Stimulated activated CD8-positive, alpha-beta memory T cell treated with anti-CD3 and anti-CD28 coated beads, Interleukin-12 subunit alpha, Interleukin-12 subunit beta, amount 100 ng/mL, for 1 hour (primary cell): Measurements from ENCODE around the gene KCTD1.

Experiments used
- DNase-seq: peaks from one replicate; pipeline ENCODE4 v3.0.0-alpha.2; 2020; ENCODE audit warnings: low read depth

The KCTD1 gene

DNA sequence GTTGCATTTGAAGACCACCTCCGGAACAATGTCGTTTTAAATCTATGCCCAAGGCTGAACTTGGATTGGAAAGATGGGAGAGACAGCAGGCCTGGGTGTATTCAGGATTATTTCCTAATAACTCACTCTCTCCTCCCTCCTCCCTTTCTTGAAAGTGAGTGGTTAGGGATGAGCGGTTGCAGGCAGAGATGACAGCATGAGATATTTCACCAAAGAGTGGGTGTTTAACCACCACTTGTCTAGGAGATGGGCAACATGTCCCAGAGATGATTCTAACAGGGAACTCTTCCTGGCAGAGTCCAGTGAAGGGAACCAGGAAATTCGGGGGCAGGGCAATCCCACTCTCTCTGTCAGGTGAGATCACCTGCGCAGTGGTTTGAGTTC, 123.2 kb downstream of the KCTD1 start:
- DNase-seq, result no peak

DNA sequence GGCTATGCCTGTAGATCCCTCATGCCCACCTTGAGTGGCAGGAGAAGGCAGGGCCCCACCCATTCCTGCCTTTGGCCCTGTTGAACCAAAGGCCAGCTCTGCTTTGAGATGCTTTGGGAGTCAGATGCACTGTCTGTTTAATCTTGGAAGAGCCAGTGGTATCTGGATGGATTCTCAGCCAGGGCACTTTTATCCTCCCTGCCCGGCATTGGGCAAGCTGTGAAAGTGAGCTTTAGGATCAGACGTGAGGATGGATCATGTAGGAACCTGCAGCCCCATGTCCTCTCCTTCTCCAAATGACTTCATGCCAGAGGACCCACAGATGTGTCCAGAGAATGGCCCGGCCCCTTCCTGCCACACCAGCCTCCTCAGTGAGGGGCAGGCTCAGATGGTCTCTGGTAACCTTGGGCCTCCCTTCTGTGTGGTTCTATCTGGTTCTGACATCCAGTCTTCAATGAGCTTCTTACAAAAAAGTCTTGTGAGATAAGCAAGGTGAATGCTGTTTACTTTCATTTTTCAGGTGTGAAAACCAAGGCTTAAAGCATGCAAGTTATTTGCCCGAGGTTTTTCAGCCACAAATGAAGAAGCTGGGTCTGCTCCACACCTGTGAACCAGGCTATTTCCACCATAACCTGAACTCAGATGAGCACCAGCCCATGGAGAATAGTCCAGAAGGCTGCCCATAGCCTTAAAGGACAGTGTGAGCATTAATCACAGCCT, 123.8 kb downstream of the KCTD1 start:
- no peak for DNase-seq

DNA sequence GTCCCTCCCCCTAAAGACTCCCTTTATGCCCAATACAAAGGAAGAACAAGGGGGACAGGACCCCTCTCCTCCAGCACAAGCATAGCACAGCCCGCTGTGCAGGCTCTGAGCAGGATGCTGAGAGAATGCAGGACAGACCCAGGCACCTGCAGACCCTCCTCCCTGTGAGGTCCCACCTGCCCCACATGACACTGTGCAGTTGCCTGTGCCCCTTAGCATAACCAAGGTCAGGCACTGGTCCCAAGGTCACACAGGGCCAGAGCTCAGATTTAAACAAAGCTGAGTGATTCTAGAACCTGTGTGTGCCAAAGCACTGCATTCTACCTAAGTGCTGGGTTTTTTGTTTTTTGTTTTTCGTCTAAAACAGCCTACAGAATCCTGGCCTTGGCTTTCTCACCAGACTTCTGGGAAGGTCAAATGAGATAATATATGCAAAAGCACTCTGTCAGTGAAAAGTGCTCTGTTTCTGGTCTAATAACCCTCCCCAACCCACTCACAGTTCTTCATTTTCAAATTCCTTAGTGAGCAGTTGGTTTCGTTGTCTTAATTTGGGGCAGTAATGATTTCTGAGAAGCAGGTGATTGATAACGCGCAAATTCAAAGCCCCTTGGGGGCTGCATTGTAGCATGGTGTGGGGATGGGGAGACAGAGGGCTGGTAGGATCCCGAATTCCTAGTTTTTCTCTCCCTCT, 125.7 kb downstream of the KCTD1 start:
- DNase-seq, result no peak

DNA sequence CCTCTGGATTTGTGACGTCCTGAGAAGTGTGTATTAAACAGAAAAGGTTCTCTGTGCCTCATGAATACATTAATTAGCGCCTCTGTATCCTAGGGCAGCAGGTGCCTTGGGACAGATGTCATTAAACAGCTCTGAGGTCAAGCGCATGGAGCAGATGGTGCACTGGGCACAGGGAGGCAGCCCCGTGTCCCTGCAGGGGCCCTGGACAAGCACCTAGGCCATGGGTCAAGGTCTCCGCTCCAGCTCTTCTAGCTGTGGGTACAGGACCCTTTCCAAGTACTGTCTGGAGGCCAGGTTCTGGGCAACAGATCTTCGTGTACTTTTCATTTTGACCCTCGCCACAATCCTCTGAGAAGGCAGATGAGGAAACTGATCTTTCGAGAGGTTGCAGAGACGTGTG, 126.4 kb downstream of the KCTD1 start:
- DNase-seq, result no peak

DNA sequence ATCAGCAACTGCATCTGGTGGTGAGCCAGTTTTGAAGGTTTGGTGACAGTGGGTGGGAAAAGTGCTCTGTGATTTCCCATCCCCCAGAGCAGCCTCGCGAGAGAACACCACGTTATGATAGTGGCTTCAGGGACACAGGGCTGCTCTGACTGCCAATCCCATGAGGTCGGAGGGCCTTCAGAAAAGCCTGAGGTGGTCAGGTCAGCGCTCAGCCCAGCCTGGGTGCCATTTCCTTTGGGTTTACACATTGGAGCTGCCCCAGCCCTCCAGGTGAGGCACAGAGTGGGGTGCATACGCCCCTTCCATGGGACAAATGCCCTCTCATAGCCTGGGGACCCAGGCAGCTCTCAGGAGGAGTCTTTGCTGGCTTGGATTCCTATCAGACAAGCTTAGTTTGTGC, 126.8 kb downstream of the KCTD1 start:
- no peak for DNase-seq

DNA sequence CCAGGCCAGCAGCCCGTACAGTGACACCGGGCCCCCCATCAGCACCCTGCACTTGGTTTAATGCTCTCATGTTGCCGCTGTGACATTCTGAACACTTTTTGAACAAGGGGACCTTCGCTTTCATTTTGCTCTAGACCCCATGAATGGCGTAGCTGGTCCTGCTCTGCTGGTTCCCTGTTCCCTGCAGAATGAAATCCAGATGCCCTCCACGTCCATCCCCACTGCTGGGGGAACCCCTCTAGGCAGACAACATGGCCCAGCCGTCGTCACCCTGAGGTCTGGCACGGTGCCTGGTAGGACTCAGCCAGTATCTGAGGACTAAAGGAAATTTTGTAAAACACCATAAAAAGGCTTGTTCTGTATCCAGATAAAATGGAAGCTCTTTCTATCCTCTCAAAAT, 128.6 kb downstream of the KCTD1 start:
- DNase-seq, result no peak

DNA sequence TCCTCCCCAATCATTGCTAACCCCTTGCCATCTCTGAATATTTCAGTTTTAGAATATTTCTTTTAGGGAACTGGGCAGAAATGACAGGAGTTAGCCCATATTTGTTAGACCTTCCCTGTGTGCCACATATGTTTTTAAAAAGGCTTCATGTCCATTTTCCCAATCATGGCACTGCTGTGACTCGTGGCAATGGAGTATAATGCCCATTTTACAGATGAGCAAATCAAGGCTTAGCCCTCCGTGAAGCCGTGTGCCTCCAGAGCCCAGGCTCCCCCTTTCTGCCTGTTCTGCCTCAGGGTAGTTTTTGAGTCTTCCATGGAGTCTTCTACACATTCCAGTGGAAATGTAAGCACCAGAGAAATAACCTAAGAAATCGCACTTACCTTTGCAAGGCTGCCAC, 130.1 kb downstream of the KCTD1 start:
- DNase-seq, result no peak

DNA sequence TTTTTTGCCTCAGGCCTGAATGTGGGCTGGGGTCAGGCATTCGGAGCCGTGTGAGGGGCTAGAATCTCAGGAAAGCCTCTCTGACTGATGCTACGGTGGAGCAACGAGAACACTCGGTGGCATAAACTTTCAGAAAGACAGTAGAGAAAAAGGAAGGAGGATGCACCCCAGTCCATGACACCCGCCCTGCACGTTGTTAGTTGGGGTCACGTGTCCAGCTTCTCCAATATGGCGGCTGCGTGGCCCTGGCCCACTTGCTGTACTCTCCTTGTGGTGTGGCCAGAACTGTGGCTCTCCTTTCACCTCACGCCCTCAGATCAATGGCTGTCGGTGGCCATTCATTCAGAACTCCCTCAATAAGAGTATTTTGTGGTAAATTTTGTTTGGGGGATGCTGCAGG, 131.2 kb downstream of the KCTD1 start:
- DNase-seq, result no peak

DNA sequence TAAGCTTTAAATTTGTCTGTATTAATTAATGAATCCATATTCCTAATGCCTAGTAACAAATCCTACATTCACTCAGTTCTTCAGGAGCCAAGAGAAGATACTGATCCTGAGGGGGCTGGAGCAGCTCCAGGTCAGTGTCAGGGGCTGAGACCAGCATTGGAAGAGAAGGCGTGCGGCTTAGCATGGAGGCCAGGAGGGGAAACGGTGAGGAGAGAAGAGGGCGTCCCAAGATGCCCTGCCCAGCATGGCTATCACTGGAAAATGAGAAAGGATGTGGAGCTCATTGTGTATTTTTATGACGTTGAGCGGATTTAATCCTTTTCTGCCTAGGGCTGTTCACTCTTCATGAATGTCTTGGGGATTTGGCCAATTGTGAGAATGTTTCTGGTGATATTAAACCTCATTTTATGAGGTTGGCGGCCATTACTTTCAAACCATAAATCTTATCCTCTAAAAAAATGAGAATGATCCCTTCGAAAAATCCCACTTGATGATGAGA, 131.7 kb downstream of the KCTD1 start:
- DNase-seq, result no peak

DNA sequence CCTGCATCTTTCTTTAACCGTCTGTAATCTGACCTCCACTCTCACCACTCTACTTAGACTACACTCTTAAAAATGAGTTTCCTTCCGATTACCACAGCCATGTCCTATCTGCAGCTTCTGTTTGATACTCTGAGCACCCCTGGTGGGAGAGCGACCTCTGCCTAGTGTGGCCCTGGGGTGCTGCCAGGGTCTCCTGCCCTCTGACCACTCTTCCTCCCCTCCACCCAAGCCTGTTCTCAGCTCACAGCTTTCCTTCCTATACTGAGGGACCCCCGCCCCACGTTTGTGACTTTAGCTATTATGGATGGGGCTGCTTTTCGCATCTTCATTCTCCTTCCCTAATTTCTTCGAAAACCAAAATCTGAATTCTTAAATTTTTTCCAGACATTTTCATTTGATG, 132.7 kb downstream of the KCTD1 start:
- no peak for DNase-seq

DNA sequence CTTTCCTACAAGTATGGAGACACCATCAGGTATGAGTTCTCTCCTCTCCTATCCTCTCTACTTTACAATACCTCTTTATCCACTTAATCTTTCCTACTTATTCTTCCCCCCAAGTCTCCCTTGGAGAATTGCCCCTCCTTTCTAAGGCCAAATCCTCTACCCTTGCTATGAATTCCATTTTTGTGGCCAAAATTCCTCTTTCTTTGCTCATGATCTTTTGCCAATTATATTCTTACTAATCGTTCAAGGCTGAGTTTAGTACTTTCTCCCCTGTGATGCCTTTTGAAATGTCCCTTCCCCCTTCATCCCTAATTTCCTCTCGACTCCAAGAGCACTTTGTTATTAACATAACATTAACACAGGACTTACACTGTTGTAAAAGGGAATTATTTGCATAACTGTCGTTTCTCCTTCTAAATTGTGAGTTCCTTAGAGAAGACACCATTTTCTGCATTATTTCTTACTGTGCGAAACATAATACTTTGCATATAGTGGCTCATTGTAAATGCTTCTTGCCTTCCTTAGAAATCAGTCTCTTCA, 133.4 kb downstream of the KCTD1 start:
- no peak for DNase-seq

DNA sequence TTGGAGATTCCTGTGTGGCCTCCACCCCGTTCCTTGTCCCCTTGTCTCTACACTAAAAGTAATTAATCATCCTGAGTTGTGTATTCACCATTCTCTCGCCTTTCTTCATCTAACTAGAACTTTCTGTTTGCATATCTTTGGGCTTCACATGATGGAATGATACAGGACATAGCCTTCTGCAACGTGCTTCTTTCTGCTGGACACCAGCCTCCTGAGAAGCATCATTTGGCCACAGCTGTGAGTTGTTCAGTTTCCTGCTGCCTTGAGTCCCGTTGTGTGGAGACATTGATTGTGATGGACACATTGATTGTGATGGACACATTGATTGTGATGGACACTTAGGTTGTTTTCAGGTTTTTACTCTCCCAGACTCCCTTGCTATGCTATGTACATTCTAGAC, 139.3 kb downstream of the KCTD1 start:
- DNase-seq, result no peak

DNA sequence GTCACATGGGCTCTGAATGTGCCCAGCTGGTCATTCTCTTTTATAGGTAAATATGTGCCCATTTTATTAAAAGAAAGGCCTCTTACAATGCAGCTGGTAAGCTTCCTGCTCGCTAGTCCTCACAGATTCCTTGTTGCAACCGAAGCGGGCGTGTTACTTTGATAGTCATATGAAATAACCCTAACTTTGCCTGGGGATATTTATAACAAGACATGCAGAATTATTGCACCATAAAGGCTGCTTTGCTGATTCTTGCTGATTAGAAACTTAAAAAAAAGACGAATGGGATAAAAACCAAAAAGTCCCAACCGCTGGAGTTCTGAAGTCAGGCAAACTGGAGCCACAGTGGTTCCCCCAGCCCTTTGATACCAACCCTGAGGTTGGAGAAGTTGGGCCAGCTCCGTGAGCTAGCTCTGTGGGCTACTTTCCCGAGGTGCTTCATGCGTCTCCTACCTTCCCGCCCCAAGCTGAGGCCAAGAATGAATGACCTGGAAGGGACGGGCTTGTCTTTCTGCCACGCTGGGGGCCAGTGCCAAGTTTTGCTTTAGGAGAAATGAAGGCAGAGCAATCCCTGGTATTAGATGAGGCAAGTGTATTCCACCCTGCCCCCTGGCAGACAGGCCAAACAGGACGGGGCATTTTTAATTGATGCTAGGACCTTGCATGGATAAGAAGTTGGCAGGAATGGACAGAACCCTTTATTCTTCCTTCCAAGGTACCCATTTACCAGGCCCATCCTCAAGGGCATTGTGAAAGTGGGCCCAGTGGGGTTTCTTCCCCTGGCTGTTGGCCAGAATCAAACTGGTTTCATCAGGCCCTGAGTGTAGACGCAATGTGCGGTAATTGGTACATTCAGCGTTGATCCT, 140.4 kb downstream of the KCTD1 start:
- no peak for DNase-seq

DNA sequence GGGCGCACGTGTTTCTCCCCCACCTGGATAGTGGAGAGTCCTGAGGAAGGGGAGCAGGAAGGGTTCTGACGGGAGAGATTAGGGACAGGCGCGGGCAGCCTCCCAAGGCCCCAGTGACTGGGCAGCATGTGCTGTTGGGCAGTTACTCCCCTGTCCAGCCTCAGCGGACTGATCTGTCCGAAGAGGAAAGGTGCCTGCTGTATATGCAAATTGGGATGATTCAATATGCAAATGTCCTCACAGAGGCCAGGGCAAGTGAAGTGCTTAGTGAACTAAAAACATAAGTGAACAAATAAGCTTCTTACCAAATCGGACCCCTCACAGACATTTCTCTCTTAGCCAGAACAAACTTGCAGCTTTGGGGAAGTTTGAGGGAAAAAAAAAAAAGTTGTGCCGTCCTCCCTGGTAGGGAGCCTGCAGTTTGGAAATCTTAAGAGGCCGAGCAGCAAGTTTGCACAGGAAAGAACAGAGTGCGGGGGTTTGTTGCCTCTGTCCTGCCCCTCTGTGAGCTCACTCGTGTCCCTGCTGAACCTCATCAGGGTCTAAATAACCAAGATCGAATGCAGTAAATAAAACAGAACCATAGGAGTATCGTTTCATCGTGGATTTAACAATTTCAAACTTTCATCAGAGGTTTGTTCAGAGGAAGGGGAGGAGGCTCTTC, 141.4 kb downstream of the KCTD1 start:
- no peak for DNase-seq

DNA sequence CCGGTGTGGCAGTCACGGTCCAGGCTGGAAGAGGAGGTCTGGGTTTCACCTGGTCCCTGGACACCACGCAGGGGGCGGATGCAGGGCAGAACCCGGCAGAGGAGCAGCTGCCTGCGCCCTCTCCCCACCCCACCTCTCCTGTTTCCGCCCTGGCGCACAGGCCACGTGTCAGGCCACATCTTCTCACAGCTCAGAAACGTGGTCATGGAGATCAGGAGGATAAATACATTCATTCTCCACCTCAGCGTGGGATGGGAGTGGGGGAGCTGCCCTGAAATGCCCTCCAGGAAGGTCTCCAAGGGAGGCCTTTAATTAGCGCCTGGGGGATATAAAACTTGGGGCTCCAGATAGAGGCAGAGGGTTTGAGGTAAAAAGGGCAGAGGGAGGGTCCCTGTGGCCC, 142.0 kb downstream of the KCTD1 start:
- DNase-seq, result no peak

DNA sequence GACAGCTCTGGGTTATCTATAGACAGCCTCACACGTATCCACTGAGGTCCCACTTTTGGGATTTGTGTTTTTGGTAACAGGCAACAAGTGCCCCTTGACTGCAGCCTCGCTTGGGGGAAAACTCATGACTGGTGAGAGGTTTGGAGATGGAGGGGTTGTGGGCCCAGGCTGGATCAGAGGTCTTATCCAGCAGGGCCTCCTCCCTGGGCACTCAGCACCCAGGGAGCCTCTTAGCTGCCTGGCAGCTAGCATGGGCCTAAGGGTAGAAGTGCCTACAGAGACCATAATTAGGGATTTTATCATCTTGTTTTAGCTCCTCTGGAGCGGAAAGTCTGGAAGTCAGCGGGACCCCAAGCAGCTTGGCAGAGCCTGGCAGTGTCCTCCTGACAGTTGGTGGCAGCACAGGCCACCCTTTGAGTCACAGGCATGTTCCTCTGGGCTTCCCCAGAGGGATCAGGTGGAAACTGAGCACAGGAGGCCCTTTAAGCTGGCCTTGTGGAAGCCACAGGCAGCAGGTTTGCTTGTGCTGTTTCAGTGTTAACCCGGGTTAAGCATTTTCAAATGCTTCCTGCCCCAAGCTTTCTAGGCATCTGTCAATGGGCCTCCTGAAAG, 143.1 kb downstream of the KCTD1 start:
- DNase-seq, result no peak
